Osteoblast (primary cell): Measurements from ENCODE around the gene OSBPL2. TPM values are rescaled to one million over a fixed set of nuclear protein-coding genes. Genes with fewer than 3 reads are reported as not detected.

ENCODE experiments used
- DNase-seq: peaks from one replicate; pipeline ENCODE4 v3.0.0; 2011; ENCODE audit warnings: low spot score, mixed read lengths; ENCODE audit not compliant: insufficient read length; ENCODE audit errors: missing footprints
- H2AFZ ChIP-seq: 2 replicates; pipeline ENCODE4 v1.6.0; 2011; ENCODE audit warnings: mild to moderate bottlenecking, low read length
- H3K27ac ChIP-seq: 2 replicates; pipeline ENCODE4 v1.5.1; 2011; ENCODE audit warnings: mild to moderate bottlenecking, low read depth, low read length, moderate library complexity
- H3K27me3 ChIP-seq: 2 replicates; pipeline ENCODE4 v1.6.0; 2012; ENCODE audit warnings: mild to moderate bottlenecking, control low read depth, inconsistent platforms, low read length, moderate library complexity; ENCODE audit not compliant: insufficient read depth
- H3K36me3 ChIP-seq: 2 replicates; pipeline ENCODE4 v1.5.1; 2011; ENCODE audit warnings: mild to moderate bottlenecking, low read length, control low read depth, moderate library complexity; ENCODE audit not compliant: insufficient read depth
- H3K4me1 ChIP-seq: 2 replicates; pipeline ENCODE4 v1.5.1; 2011; ENCODE audit warnings: mild to moderate bottlenecking, low read length, control low read depth, moderate library complexity; ENCODE audit not compliant: insufficient read depth
- H3K4me2 ChIP-seq: 2 replicates; pipeline ENCODE4 v1.6.0; 2011; ENCODE audit warnings: mild to moderate bottlenecking, low read length; ENCODE audit not compliant: insufficient read depth
- H3K4me3 ChIP-seq: fragments of 200-600 bp; sonication (generic); 3 replicates; pipeline ENCODE4 v1.5.1; 2012; ENCODE audit warnings: mild to moderate bottlenecking, low read length, inconsistent platforms; ENCODE audit not compliant: insufficient read depth
- H3K79me2 ChIP-seq: 2 replicates; pipeline ENCODE4 v1.6.0; 2012; ENCODE audit warnings: mild to moderate bottlenecking, low read length, control low read depth, inconsistent platforms; ENCODE audit not compliant: insufficient read depth
- H3K9me3 ChIP-seq: 2 replicates; pipeline ENCODE4 v1.5.1; 2011; ENCODE audit warnings: low read depth, low read length, control low read depth
- H4K20me1 ChIP-seq: 2 replicates; pipeline ENCODE4 v1.6.0; 2012; ENCODE audit warnings: mild to moderate bottlenecking, low read length, control low read depth; ENCODE audit not compliant: insufficient read depth
- CTCF ChIP-seq: IDR thresholded peaks from 2 replicates; pipeline ENCODE4 v1.5.1; 2011; ENCODE audit warnings: mild to moderate bottlenecking, low read depth, low read length, moderate library complexity; ENCODE audit errors: extremely low read depth
- total RNA-seq: library from RNA; depleted of rRNA; stranded (reverse); fragments of >200 nt; gene quantifications from 2 replicates; pipeline ENCODE4 v1.2.3, GENCODE V29; 2012

The OSBPL2 gene
- total RNA-seq, 1 donor = 35.8 TPM

GRCh38 chr20:62332989-62333819 lies 94.9 kb downstream of the OSBPL2 start:
- Histone ChIP-seq H3K27ac (no peak overlapping the region), H3K4me3 (no peak overlapping the region), H2AFZ (no peak overlapping the region), H3K36me3 (no peaks in the 10 kb centered on the region), H3K9me3 (no peaks in the 10 kb centered on the region), H3K27me3 (no peaks in the 10 kb centered on the region), H3K4me2 (no peak overlapping the region), H4K20me1 (no peaks in the 10 kb centered on the region), H3K4me1 (no peaks in the 10 kb centered on the region), H3K79me2 (no peaks in the 10 kb centered on the region)
- TF ChIP-seq CTCF = no peak
- no peak for DNase-seq

- Histone ChIP-seq H3K36me3 (no peaks in the 10 kb centered on the region), H3K9me3 (no peaks in the 10 kb centered on the region), H3K4me3 (no peak overlapping the region), H3K27ac (no peak overlapping the region), H3K4me2 (no peak overlapping the region), H4K20me1 (no peaks in the 10 kb centered on the region), H2AFZ (no peak overlapping the region), H3K27me3 (no peaks in the 10 kb centered on the region), H3K79me2 (no peaks in the 10 kb centered on the region), H3K4me1 (no peaks in the 10 kb centered on the region)
- no peak for TF ChIP-seq CTCF
- no peak for DNase-seq
These were observed 95.7 kb downstream of the OSBPL2 start for GRCh38 chr20:62333820-62334595.

GRCh38 chr20:62334881-62335280 lies 96.6 kb downstream of the OSBPL2 start:
- no peaks in the 10 kb centered on the region for H3K4me1 ChIP-seq
- H3K79me2 ChIP-seq = no peaks in the 10 kb centered on the region
- no peak for TF ChIP-seq CTCF
- no peak for DNase-seq
- no peak overlapping the region for H3K27ac ChIP-seq
- H4K20me1 ChIP-seq = no peaks in the 10 kb centered on the region
- H3K36me3 ChIP-seq = no peaks in the 10 kb centered on the region
- no peak overlapping the region for H2AFZ ChIP-seq
- H3K4me3 ChIP-seq = no peak overlapping the region
- no peaks in the 10 kb centered on the region for H3K27me3 ChIP-seq
- H3K4me2 ChIP-seq = no peak overlapping the region
- H3K9me3 ChIP-seq = no peaks in the 10 kb centered on the region

GRCh38 chr20:62335532-62335931 lies 97.2 kb downstream of the OSBPL2 start:
- Histone ChIP-seq H4K20me1 (no peaks in the 10 kb centered on the region), H3K27ac (no peak overlapping the region), H3K9me3 (no peaks in the 10 kb centered on the region), H2AFZ (no peak overlapping the region), H3K79me2 (no peaks in the 10 kb centered on the region), H3K27me3 (no peaks in the 10 kb centered on the region), H3K4me3 (no peak overlapping the region), H3K36me3 (no peaks in the 10 kb centered on the region), H3K4me2 (no peak overlapping the region), H3K4me1 (no peaks in the 10 kb centered on the region)
- DNase-seq = no peak
- TF ChIP-seq CTCF = no peak
